Measurements from ENCODE around the gene KRT5.

DNA sequence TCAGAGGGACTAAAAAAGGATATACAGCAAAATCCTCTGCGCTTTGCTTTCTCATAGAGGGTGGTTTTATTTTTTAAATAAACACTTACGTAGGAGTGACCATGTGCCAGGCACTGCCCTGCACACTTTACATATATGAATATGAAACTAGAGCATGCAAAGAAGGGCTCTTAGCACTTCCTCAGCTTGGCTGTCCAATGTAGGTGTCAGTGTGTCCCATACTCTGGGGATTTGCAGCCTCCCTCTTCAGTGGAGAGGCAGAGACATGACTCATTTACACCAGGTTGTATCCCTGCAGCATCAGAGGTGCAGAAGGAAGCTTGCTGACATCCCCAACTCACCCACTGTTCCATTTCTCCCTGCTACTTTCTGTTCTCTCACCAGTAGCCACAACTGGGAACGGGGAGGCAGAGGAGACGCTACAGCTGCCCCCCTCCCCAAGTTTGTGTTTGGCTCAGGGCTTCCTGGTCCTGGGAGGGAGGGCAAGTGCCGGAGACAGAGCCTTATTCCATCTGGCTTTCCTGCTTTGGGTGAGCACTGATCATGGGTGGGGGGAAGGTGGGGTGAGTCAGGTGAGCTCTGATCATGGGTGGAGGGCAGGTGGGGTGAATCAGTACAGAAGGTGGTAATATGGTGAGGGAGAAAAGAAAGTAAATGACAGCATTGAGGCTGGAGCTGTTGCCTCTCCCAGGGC lies 4.9 kb upstream of the KRT5 start:
- TF ChIP-seq POLR2A (IDR thresholded peaks at IDR 0.05; ENCODE audit: low read depth, low read length) (no peak), POLR2AphosphoS5 (IDR thresholded peaks at IDR 0.05; ENCODE audit: insufficient read depth, low read depth, low read length) (no peak), EZH2 (IDR thresholded peaks at IDR 0.05; ENCODE audit: borderline replicate concordance, low read depth, low read length, severe bottlenecking) (no peak), JUN (IDR thresholded peaks at IDR 0.05; ENCODE audit: borderline replicate concordance, insufficient read depth, insufficient read length, low read depth) (no peak)
- TF ChIP-seq, protein P1, sequence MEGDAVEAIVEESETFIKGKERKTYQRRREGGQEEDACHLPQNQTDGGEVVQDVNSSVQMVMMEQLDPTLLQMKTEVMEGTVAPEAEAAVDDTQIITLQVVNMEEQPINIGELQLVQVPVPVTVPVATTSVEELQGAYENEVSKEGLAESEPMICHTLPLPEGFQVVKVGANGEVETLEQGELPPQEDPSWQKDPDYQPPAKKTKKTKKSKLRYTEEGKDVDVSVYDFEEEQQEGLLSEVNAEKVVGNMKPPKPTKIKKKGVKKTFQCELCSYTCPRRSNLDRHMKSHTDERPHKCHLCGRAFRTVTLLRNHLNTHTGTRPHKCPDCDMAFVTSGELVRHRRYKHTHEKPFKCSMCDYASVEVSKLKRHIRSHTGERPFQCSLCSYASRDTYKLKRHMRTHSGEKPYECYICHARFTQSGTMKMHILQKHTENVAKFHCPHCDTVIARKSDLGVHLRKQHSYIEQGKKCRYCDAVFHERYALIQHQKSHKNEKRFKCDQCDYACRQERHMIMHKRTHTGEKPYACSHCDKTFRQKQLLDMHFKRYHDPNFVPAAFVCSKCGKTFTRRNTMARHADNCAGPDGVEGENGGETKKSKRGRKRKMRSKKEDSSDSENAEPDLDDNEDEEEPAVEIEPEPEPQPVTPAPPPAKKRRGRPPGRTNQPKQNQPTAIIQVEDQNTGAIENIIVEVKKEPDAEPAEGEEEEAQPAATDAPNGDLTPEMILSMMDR (IDR thresholded peaks at IDR 0.05; ENCODE audit: extremely low read depth in 1 of 2, insufficient read depth in 1 of 2, low read depth in 1 of 2, low read length in 2 of 2), result no peak
- TF ChIP-seq, protein P2, sequence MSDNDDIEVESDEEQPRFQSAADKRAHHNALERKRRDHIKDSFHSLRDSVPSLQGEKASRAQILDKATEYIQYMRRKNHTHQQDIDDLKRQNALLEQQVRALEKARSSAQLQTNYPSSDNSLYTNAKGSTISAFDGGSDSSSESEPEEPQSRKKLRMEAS (IDR thresholded peaks at IDR 0.05; ENCODE audit: insufficient read depth, insufficient read length), result no peak
